NCI-H524 treated with DMSO at 0.1 percent for 48 hours (cell line): ENCODE measurements around the gene GCA.

Experiments
- DNase-seq: peaks from one replicate; lab custom pipeline; 2025; lab: John Stamatoyannopoulos, UW

GCA gene

GRCh38 chr2:162328424-162329157 is 15.3 kb upstream of the GCA start:
- DNase-seq: no peak

- DNase-seq: no peak
Observed at GRCh38 chr2:162330881-162331280, 13.1 kb upstream of the GCA start.

GRCh38 chr2:162333968-162334367 is 10.0 kb upstream of the GCA start:
- DNase-seq: no peak

- DNase-seq: no peak
Observed at GRCh38 chr2:162337868-162338267, 6.1 kb upstream of the GCA start.

GRCh38 chr2:162340822-162341221 is 3.1 kb upstream of the GCA start:
- DNase-seq: no peak

- DNase-seq: no peak
Observed at GRCh38 chr2:162342321-162342720, 1.6 kb upstream of the GCA start.

GRCh38 chr2:162342841-162343240 is 1.1 kb upstream of the GCA start:
- DNase-seq: no peak

GRCh38 chr2:162343492-162343823 is 474 bp upstream of the GCA start:
- DNase-seq: no peak

GRCh38 chr2:162344617-162344950 is 652 bp downstream of the GCA start:
- no peak for DNase-seq

GRCh38 chr2:162365392-162365791 is 21.5 kb downstream of the GCA start:
- no peak for DNase-seq

- no peak for DNase-seq
Observed at GRCh38 chr2:162368494-162368893, 24.6 kb downstream of the GCA start.

GRCh38 chr2:162369551-162369950 is 25.6 kb downstream of the GCA start:
- DNase-seq: no peak

- no peak for DNase-seq
Observed at GRCh38 chr2:162370931-162371330, 27.0 kb downstream of the GCA start.

- DNase-seq: no peak
Observed at GRCh38 chr2:162372818-162373217, 28.9 kb downstream of the GCA start.

GRCh38 chr2:162379719-162380580 is 36.0 kb downstream of the GCA start:
- DNase-seq: no peak

- DNase-seq: no peak
Observed at GRCh38 chr2:162381851-162382250, 37.9 kb downstream of the GCA start.

GRCh38 chr2:162382278-162382677 is 38.3 kb downstream of the GCA start:
- no peak for DNase-seq

- DNase-seq: no peak
Observed at GRCh38 chr2:162385536-162385935, 41.6 kb downstream of the GCA start.

- no peak for DNase-seq
Observed at GRCh38 chr2:162390801-162391200, 46.9 kb downstream of the GCA start.

GRCh38 chr2:162400336-162400735 is 56.4 kb downstream of the GCA start:
- DNase-seq: no peak

- no peak for DNase-seq
Observed at GRCh38 chr2:162401871-162402270, 57.9 kb downstream of the GCA start.

- DNase-seq: no peak
Observed at GRCh38 chr2:162403884-162404283, 60.0 kb downstream of the GCA start.
